Measurements from ENCODE around the gene APPL2. TPM values are rescaled to one million over a fixed set of nuclear protein-coding genes. Genes with fewer than 3 reads are reported as not detected.
A peak's percentile ranks its signal among the peaks of the same experiment; 100 is the strongest.

Gene APPL2
- total RNA-seq, 1 experiment from 2014 or later, result 45.8 TPM

DNA sequence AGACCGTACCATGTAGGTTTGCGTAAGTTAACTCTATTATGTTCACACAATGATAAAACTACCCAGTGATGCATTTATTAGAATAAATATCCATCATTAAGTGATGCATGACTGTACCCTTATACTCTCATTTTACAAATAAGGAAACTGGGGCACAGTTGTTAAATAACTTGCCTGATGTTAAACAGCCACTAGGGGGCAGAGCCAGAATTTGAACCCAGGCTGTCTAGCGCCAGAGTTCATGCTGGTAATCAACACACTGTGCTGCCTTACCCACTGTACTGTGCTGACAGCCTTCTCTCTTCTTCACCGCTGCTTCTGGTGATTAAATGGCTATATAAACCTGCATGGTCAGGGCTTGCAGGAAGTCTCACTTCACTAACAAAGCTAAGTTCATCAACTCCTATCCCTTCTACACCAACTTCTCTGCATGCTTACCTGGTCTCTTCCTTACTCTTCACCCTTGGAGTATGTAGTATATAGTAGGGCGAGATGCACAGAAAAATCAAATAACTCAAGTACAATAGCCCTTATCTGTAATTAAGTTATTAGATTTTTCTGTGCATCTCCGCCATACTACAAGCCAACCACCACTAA, 43.6 kb upstream of the APPL2 start:
- peak; percentile 48 for DNase-seq
- H3K36me3 Mint-ChIP-seq (ENCODE audit: insufficient read depth, unreplicated experiment), result no peaks in the 10 kb centered on the region
- peaks cover 47% of the 10 kb centered on the region for H3K4me1 Mint-ChIP-seq (ENCODE audit: low read depth, unreplicated experiment)
- no TSS peak for BruUV-seq (replicated peaks)
- TF ChIP-seq, protein P1, sequence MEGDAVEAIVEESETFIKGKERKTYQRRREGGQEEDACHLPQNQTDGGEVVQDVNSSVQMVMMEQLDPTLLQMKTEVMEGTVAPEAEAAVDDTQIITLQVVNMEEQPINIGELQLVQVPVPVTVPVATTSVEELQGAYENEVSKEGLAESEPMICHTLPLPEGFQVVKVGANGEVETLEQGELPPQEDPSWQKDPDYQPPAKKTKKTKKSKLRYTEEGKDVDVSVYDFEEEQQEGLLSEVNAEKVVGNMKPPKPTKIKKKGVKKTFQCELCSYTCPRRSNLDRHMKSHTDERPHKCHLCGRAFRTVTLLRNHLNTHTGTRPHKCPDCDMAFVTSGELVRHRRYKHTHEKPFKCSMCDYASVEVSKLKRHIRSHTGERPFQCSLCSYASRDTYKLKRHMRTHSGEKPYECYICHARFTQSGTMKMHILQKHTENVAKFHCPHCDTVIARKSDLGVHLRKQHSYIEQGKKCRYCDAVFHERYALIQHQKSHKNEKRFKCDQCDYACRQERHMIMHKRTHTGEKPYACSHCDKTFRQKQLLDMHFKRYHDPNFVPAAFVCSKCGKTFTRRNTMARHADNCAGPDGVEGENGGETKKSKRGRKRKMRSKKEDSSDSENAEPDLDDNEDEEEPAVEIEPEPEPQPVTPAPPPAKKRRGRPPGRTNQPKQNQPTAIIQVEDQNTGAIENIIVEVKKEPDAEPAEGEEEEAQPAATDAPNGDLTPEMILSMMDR (IDR thresholded peaks at IDR 0.05; ENCODE audit: unreplicated experiment), result peak; percentile 69
- no peaks in the 10 kb centered on the region for H3K27me3 Mint-ChIP-seq (ENCODE audit: unreplicated experiment)
- intact Hi-C loops (cut with micrococcal nuclease; ENCODE audit: unreplicated experiment), result loop anchor here (2.0 kb wide), 1 partner anchor 39 kb away; no protein-coding TSS in a partner anchor
- H3K27ac Mint-ChIP-seq (ENCODE audit: unreplicated experiment), result no peak overlapping the region
- H3K4me3 Mint-ChIP-seq (ENCODE audit: low read depth, unreplicated experiment), result no peak overlapping the region
- CTCF ChIA-PET, result no interaction called here
- H3K9me3 Mint-ChIP-seq (ENCODE audit: low read depth, unreplicated experiment), result peaks cover 8% of the 10 kb centered on the region

DNA sequence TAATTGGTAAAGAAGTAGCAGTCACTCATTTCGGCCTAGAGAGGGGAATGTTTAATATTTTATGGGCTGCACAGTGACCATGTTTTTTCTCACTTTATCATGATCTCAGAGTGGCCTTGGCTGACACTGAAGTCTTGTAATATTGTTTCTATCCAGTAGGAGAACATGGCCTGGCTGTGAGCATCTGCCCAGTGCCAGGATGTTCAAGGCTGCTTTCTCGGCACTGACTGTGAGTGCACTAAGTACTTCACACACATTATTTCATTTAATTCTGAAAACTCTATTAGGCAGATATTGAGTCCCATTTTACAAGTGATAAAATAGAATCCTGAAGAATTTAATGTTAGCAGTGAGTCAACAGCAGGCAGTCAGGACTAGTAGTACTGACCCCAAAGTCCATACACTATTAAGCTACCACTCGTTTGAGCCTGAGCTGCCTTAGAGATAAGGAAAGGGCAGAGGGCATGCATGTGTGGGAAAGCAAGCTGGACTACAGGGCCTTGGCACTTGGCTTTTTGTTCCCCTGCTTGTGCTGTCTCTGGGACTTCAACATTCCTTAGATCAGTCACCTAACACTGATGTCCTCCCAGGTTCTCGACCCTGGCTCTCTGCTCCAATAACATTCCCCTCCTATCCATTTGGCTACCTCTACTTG, 42.2 kb upstream of the APPL2 start:
- Mint-ChIP-seq H3K4me1 (ENCODE audit: low read depth, unreplicated experiment) (peaks cover 47% of the 10 kb centered on the region), H3K9me3 (ENCODE audit: low read depth, unreplicated experiment) (no peaks in the 10 kb centered on the region), H3K27ac (ENCODE audit: unreplicated experiment) (peak overlapping the region; percentile 7), H3K4me3 (ENCODE audit: low read depth, unreplicated experiment) (no peak overlapping the region), H3K27me3 (ENCODE audit: unreplicated experiment) (no peaks in the 10 kb centered on the region), H3K36me3 (ENCODE audit: insufficient read depth, unreplicated experiment) (no peaks in the 10 kb centered on the region)
- intact Hi-C loops (cut with micrococcal nuclease; ENCODE audit: unreplicated experiment), result no loop called here
- peak; percentile 12 for DNase-seq
- CTCF ChIA-PET, result no interaction called here
- no TSS peak for BruUV-seq (replicated peaks)
- TF ChIP-seq, protein P1 (IDR thresholded peaks at IDR 0.05; ENCODE audit: unreplicated experiment), result no peak

DNA sequence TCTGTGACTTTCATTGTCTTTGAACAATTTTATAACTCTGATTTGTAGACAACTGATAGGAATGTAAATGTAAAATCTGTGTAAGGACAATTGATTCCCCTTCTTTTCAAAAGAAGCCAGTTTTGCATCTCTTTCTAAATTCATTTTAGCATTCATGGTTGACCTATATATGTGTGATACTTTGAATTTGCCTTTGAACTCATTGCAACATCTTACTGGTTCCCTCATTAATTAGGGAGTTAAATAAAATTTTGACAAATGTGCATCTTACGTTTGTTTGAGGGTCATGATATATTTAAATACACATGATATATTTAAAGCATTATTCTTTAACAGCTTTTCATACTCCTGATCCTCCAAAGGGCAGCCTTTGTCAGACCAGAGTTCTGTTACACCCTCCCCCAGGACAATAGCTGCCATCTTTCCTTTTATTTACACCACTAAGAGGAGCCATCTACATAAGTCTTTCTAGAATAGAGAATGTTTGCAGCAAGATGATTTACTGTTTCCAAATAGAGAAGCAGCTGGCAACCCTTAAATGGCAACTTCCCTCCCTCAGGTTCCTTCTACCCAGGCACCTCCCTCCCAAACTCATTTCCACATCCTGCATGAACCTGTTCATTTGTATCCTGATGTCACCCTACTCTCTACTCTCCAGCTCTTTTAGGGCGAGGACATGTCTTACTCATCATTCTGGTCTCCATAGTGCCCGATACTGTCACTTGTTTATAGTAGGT, 40.2 kb upstream of the APPL2 start:
- Mint-ChIP-seq H3K4me3 (ENCODE audit: low read depth, unreplicated experiment) (no peak overlapping the region), H3K27ac (ENCODE audit: unreplicated experiment) (no peak overlapping the region), H3K9me3 (ENCODE audit: low read depth, unreplicated experiment) (no peaks in the 10 kb centered on the region), H3K27me3 (ENCODE audit: unreplicated experiment) (no peaks in the 10 kb centered on the region), H3K36me3 (ENCODE audit: insufficient read depth, unreplicated experiment) (no peaks in the 10 kb centered on the region), H3K4me1 (ENCODE audit: low read depth, unreplicated experiment) (peaks cover 39% of the 10 kb centered on the region)
- intact Hi-C loops (cut with micrococcal nuclease; ENCODE audit: unreplicated experiment), result no loop called here
- CTCF ChIA-PET, result no interaction called here
- TF ChIP-seq, protein P1 (IDR thresholded peaks at IDR 0.05; ENCODE audit: unreplicated experiment), result no peak
- BruUV-seq (replicated peaks), result no TSS peak
- DNase-seq, result no peak

DNA sequence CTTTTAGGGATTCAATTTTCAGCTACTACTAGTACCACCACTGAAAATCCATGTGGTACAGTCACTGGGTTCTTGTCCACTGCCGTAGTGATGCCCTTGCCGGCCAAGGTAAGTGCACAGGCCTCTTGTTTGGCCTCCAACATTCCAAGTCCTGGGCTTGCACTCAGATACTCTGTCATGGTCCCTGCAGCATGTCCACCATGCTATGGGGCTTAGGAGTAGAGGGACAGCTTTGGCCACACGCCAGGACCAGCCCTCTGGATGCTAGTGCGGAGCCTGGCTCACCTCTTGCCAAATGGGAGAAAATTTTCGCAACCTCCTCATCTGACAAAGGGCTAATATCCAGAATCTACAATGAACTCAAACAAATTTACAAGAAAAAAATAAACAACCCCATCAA, 38.6 kb upstream of the APPL2 start:
- CTCF ChIA-PET, result no interaction called here
- intact Hi-C loops (cut with micrococcal nuclease; ENCODE audit: unreplicated experiment), result no loop called here
- TF ChIP-seq, protein P1 (IDR thresholded peaks at IDR 0.05; ENCODE audit: unreplicated experiment), result no peak

More for the DNA sequence above, 38.6 kb upstream of the APPL2 start:
- Mint-ChIP-seq H3K27ac (ENCODE audit: unreplicated experiment) (no peak overlapping the region), H3K9me3 (ENCODE audit: low read depth, unreplicated experiment) (no peaks in the 10 kb centered on the region), H3K36me3 (ENCODE audit: insufficient read depth, unreplicated experiment) (no peaks in the 10 kb centered on the region), H3K4me1 (ENCODE audit: low read depth, unreplicated experiment) (peaks cover 24% of the 10 kb centered on the region), H3K4me3 (ENCODE audit: low read depth, unreplicated experiment) (no peak overlapping the region), H3K27me3 (ENCODE audit: unreplicated experiment) (no peaks in the 10 kb centered on the region)
- BruUV-seq (replicated peaks), result no TSS peak
- DNase-seq, result no peak
